Common myeloid progenitor, CD34-positive (primary cell): ENCODE results near the gene CDK2AP2.
A peak's percentile ranks its signal among the peaks of the same experiment; 100 is the strongest.

ENCODE experiments used
- CTCF ChIA-PET: fragments of 350-600 bp; sonication (Branson Sonifier 250); formaldehyde crosslinking; loops from one replicate; lab custom pipeline; 2021; ENCODE audit warnings: antibody characterized with exemption; lab: Charles Lee
- POLR2A ChIA-PET: fragments of 350-600 bp; sonication (Branson Sonifier 250); formaldehyde crosslinking; loops from one replicate; lab custom pipeline; 2021; ENCODE audit warnings: antibody characterized with exemption; lab: Charles Lee
- DNase-seq, 3 donors: peaks; one replicate each; pipeline versions ENCODE4 v3.0.0 to v3.0.0-alpha.2; 2013
- H3K27ac ChIP-seq, 2 experiments: 1 replicate in 1 of 2; 2 replicates in 1 of 2; pipeline ENCODE4 v1.7.0; 2013; ENCODE audit warnings: inconsistent platforms in 2 of 2, low read length in 2 of 2, mild to moderate bottlenecking in 2 of 2, low read depth in 1 of 2, moderate library complexity in 1 of 2; ENCODE audit not compliant: severe bottlenecking in 2 of 2, insufficient read depth in 1 of 2, poor library complexity in 1 of 2
- H3K27me3 ChIP-seq, 5 experiments: replicated peaks in 2 of 5; 1 replicate in 3 of 5; 2 replicates in 2 of 5; pipeline versions ENCODE4 v1.6.1 to v1.7.0; 2013; ENCODE audit warnings: low read length in 4 of 5, mild to moderate bottlenecking in 2 of 5, moderate library complexity in 2 of 5, inconsistent platforms in 1 of 5; ENCODE audit not compliant: insufficient read depth in 5 of 5, control insufficient read depth in 4 of 5
- H3K36me3 ChIP-seq, 4 experiments: 1 replicate in 2 of 4; 2 replicates in 2 of 4; pipeline versions ENCODE4 v1.6.1 to v1.7.0; 2013; ENCODE audit warnings: low read length in 3 of 4, control low read depth in 1 of 4, mild to moderate bottlenecking in 1 of 4; ENCODE audit not compliant: control insufficient read depth in 4 of 4, insufficient read depth in 4 of 4
- H3K4me1 ChIP-seq, 4 experiments: 1 replicate in 3 of 4; 2 replicates in 1 of 4; pipeline versions ENCODE4 v1.6.1 to v1.7.1; 2013; ENCODE audit warnings: low read length in 3 of 4, mild to moderate bottlenecking in 3 of 4, control low read depth in 1 of 4, inconsistent platforms in 1 of 4, moderate library complexity in 1 of 4; ENCODE audit not compliant: control insufficient read depth in 4 of 4, insufficient read depth in 4 of 4; ENCODE audit errors: control extremely low read depth in 1 of 4
- H3K4me3 ChIP-seq, 7 experiments: 1 replicate in 4 of 7; 2 replicates in 3 of 7; pipeline versions ENCODE4 v1.5.1 to v1.7.0; 2013; ENCODE audit warnings: mild to moderate bottlenecking in 7 of 7, low read length in 6 of 7, moderate library complexity in 6 of 7, inconsistent platforms in 2 of 7, low read depth in 2 of 7, control low read depth in 1 of 7; ENCODE audit not compliant: insufficient read depth in 4 of 7, control insufficient read depth in 1 of 7; ENCODE audit errors: extremely low read depth in 1 of 7
- H3K9me3 ChIP-seq, 5 experiments: 1 replicate in 4 of 5; 2 replicates in 1 of 5; pipeline versions ENCODE4 v1.6.1 to v1.7.1; 2013; ENCODE audit warnings: low read length in 4 of 5, mild to moderate bottlenecking in 2 of 5, inconsistent platforms in 1 of 5, low read depth in 1 of 5, moderate library complexity in 1 of 5; ENCODE audit not compliant: control insufficient read depth in 4 of 5, insufficient read depth in 2 of 5; ENCODE audit errors: control extremely low read depth in 1 of 5
- WGBS: methylation state at CpG from one replicate; pipeline ENCODE4 v1.1.5; 2013; ENCODE audit not compliant: insufficient coverage; 5-methylcytosine and 5-hydroxymethylcytosine counted together

Gene CDK2AP2

GRCh38 chr11:67503119-67504004 lies 4.6 kb downstream of the CDK2AP2 start:
- H3K4me3 ChIP-seq: peak overlapping the region in 5 of 7 experiments; percentile 68 to 82 (median 78)
- peaks cover 0 to 27% (median 7%) of the 10 kb centered on the region in 4 experiments for H3K36me3 ChIP-seq
- POLR2A ChIA-PET: no interaction called here
- no peak overlapping the region for H3K27ac ChIP-seq
- WGBS: 88% methylated on average over 14 of the region's 19 CpGs
- H3K27me3 ChIP-seq: peaks cover 0 to 22% (median 0%) of the 10 kb centered on the region in 5 experiments
- no peaks in the 10 kb centered on the region for H3K9me3 ChIP-seq
- no peak for DNase-seq
- CTCF ChIA-PET: no interaction called here
- peaks cover 0 to 46% (median 42%) of the 10 kb centered on the region in 4 experiments for H3K4me1 ChIP-seq

- peaks cover 0 to 22% (median 0%) of the 10 kb centered on the region in 5 experiments for H3K27me3 ChIP-seq
- no peak for DNase-seq
- no peaks in the 10 kb centered on the region for H3K9me3 ChIP-seq
- CTCF ChIA-PET: no interaction called here
- no peak overlapping the region for H3K27ac ChIP-seq
- peaks cover 0 to 31% (median 8%) of the 10 kb centered on the region in 4 experiments for H3K36me3 ChIP-seq
- POLR2A ChIA-PET: no interaction called here
- 92% methylated on average over 9 of the region's 18 CpGs for WGBS
- peaks cover 0 to 42% (median 37%) of the 10 kb centered on the region in 4 experiments for H3K4me1 ChIP-seq
- H3K4me3 ChIP-seq: no peak overlapping the region
Measured at GRCh38 chr11:67502328-67502979, 5.5 kb downstream of the CDK2AP2 start.

- 93% methylated on average over 18 of the region's 18 CpGs for WGBS
- Histone ChIP-seq H3K36me3 (peaks cover 2 to 31% (median 9%) of the 10 kb centered on the region in 4 experiments), H3K4me3 (no peak overlapping the region), H3K27ac (no peak overlapping the region), H3K27me3 (peaks cover 0 to 22% (median 0%) of the 10 kb centered on the region in 5 experiments), H3K9me3 (no peaks in the 10 kb centered on the region), H3K4me1 (peaks cover 0 to 36% (median 31%) of the 10 kb centered on the region in 4 experiments)
- ChIA-PET POLR2A (no interaction called here), CTCF (interaction anchor here (1.1 kb wide), 1 partner anchor 13 kb away, joined by 3 read pairs; no protein-coding TSS in a partner anchor)
- DNase-seq: no peak
Measured at GRCh38 chr11:67501854-67502253, 6.1 kb downstream of the CDK2AP2 start.

GRCh38 chr11:67500831-67501715 lies 6.9 kb downstream of the CDK2AP2 start:
- H3K9me3 ChIP-seq: no peaks in the 10 kb centered on the region
- CTCF ChIA-PET: interaction anchor here (1.1 kb wide), 1 partner anchor 13 kb away, joined by 3 read pairs; no protein-coding TSS in a partner anchor
- WGBS: 92% methylated on average over 9 of the region's 9 CpGs
- DNase-seq: no peak
- H3K4me3 ChIP-seq: no peak overlapping the region
- POLR2A ChIA-PET: no interaction called here
- H3K36me3 ChIP-seq: peaks cover 2 to 32% (median 9%) of the 10 kb centered on the region in 4 experiments
- peaks cover 0 to 28% (median 25%) of the 10 kb centered on the region in 4 experiments for H3K4me1 ChIP-seq
- H3K27ac ChIP-seq: no peak overlapping the region
- peaks cover 0 to 22% (median 0%) of the 10 kb centered on the region in 5 experiments for H3K27me3 ChIP-seq

- peaks cover 0 to 22% (median 0%) of the 10 kb centered on the region in 5 experiments for H3K27me3 ChIP-seq
- ChIA-PET CTCF (no interaction called here), POLR2A (no interaction called here)
- DNase-seq: no peak
- WGBS: no CpG with 5 or more reads among the region's 1 CpG
- peaks cover 0 to 22% (median 19%) of the 10 kb centered on the region in 4 experiments for H3K4me1 ChIP-seq
- no peak overlapping the region for H3K4me3 ChIP-seq
- H3K9me3 ChIP-seq: no peaks in the 10 kb centered on the region
- H3K27ac ChIP-seq: no peak overlapping the region
- peaks cover 2 to 38% (median 10%) of the 10 kb centered on the region in 4 experiments for H3K36me3 ChIP-seq
Measured at GRCh38 chr11:67500484-67500821, 7.5 kb downstream of the CDK2AP2 start.

GRCh38 chr11:67499808-67500483 lies 8.0 kb downstream of the CDK2AP2 start:
- peaks cover 2 to 43% (median 11%) of the 10 kb centered on the region in 4 experiments for H3K36me3 ChIP-seq
- H3K27me3 ChIP-seq: peaks cover 0 to 22% (median 0%) of the 10 kb centered on the region in 5 experiments
- peaks cover 0 to 18% (median 14%) of the 10 kb centered on the region in 4 experiments for H3K4me1 ChIP-seq
- WGBS: 97% methylated on average over 20 of the region's 26 CpGs
- no peaks in the 10 kb centered on the region for H3K9me3 ChIP-seq
- H3K4me3 ChIP-seq: no peak overlapping the region
- no peak for DNase-seq
- ChIA-PET POLR2A (no interaction called here), CTCF (no interaction called here)
- H3K27ac ChIP-seq: no peak overlapping the region
